ENCODE measurements around the gene ADAMTSL3. TPM values are rescaled to one million over a fixed set of nuclear protein-coding genes. Genes with fewer than 3 reads are reported as not detected.
"Not testable (repeated sequence)": the region's sequence is repeated elsewhere in the genome, so short reads cannot be mapped to it uniquely, and the experiment has no call there.

Gene ADAMTSL3
- total RNA-seq, 6 experiments from 2014 or later = 7.5 to 28.7 (median 14.0) TPM

DNA sequence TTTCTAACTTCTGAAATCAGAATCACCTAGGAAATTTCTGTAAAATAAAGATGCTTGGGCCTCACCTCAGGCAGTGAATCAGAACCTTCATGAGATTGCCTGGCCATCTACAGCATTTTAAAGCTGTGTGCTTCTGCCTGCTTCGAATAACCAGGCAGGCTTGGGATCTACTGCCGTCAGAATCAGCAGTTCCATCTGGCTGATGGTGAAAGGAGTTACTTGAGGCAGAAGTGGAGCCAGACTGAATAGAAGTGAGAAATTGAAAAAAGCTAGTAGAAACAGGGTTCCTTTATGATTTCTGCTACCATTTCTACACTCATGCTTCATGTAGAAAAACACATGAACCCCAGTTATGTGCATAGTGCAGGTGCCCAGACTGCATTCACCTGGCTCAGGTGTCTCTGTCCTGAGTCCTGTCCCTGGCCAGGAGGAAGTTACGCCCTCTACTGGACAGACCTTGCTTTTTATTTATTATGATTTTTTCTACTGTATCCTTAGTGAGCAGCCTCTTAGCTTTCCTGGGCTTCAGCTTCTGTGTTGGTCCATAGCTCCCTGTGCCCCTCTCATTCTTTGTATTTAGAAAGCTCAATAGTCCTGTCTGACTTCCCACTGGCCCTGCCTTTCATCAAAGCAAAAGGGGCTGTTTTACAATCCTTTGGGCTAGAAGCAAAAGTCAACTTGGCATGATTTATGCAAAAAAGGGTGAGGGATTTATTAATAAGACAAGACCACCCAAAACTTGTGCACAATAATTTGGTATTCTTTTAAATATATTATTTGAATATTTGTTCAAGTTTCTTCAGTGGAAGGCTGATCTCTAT lies 380.9 kb downstream of the ADAMTSL3 start:
- intact Hi-C loops (cut with DNase I) = no loop called here
- no peak for TF ChIP-seq POLR2A (IDR thresholded peaks at IDR 0.05)
- TF ChIP-seq, protein P1, sequence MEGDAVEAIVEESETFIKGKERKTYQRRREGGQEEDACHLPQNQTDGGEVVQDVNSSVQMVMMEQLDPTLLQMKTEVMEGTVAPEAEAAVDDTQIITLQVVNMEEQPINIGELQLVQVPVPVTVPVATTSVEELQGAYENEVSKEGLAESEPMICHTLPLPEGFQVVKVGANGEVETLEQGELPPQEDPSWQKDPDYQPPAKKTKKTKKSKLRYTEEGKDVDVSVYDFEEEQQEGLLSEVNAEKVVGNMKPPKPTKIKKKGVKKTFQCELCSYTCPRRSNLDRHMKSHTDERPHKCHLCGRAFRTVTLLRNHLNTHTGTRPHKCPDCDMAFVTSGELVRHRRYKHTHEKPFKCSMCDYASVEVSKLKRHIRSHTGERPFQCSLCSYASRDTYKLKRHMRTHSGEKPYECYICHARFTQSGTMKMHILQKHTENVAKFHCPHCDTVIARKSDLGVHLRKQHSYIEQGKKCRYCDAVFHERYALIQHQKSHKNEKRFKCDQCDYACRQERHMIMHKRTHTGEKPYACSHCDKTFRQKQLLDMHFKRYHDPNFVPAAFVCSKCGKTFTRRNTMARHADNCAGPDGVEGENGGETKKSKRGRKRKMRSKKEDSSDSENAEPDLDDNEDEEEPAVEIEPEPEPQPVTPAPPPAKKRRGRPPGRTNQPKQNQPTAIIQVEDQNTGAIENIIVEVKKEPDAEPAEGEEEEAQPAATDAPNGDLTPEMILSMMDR (IDR thresholded peaks at IDR 0.05) = peak; percentile 33 to 51 (median 40)
- Histone ChIP-seq H3K4me3 (no peak overlapping the region), H3K4me1 (no peaks in the 10 kb centered on the region), H3K9me3 (no peaks in the 10 kb centered on the region), H3K27me3 (no peaks in the 10 kb centered on the region), H3K36me3 (no peaks in the 10 kb centered on the region), H3K27ac (no peak overlapping the region)
- DNase-seq = no peak
- peak; percentile 67 to 73 (median 68) for ATAC-seq
- WGBS (ENCODE audit: insufficient coverage, low coverage, low lambda C conversion rate, missing lambda C conversion rate) = 58% methylated on average over 3 of the region's 3 CpGs

DNA sequence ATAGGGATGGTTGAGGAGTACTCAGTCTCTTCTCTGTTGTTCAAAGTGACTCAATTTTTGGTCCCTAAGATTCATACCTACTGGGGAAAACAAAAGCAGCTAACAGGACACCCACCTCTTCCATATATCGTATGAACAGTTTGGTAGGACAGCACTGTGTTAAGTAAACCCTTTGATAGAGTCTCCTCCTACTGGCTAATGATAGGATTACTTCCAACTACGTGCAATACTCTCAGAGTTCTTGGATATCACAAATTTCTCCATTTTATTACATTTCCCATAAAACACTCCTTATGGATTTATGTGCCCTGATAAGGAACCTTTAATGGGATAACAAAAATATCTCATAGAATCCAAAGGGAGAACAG lies 381.5 kb downstream of the ADAMTSL3 start:
- TF ChIP-seq POLR2A (IDR thresholded peaks at IDR 0.05) = no peak
- TF ChIP-seq, protein P1 (IDR thresholded peaks at IDR 0.05) = peak; percentile 32 to 48 (median 38)
- Histone ChIP-seq H3K27ac (no peak overlapping the region), H3K36me3 (no peaks in the 10 kb centered on the region), H3K9me3 (no peaks in the 10 kb centered on the region), H3K4me1 (no peaks in the 10 kb centered on the region), H3K27me3 (no peaks in the 10 kb centered on the region), H3K4me3 (no peak overlapping the region)
- intact Hi-C loops (cut with DNase I) = no loop called here
- whole genome bisulfite sequencing (ENCODE audit: insufficient coverage, low coverage, low lambda C conversion rate, missing lambda C conversion rate) = 5% methylated on average over 2 of the region's 2 CpGs
- peak; percentile 59 to 75 (median 67) for ATAC-seq
- no peak for DNase-seq

DNA sequence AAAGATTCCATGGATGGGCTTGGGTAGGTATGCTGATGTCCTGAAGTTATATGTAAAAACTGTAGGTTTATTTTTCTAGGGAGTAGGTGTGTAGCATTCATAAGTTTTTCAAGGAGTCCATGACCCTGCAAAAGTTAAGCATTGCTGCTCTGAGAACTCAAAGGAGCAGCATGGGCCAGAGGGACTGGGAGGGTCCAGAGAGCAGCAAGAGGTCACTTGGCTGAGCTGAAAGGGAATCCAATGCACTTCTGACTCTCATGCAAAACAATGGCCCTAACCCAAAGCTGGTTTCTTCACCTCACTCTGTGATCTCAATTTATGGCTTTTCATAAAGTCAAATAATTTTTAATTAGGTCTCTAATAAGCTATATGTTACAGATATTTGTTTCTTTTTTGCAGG lies 383.4 kb downstream of the ADAMTSL3 start:
- no peak overlapping the region for H3K4me3 ChIP-seq
- ATAC-seq (no peak), DNase-seq (no peak)
- H3K36me3 ChIP-seq = no peaks in the 10 kb centered on the region
- intact Hi-C loops (cut with DNase I) = no loop called here
- TF ChIP-seq POLR2A (IDR thresholded peaks at IDR 0.05) = no peak
- TF ChIP-seq, protein P1 (IDR thresholded peaks at IDR 0.05) = no peak
- no peak overlapping the region for H3K27ac ChIP-seq
- no peaks in the 10 kb centered on the region for H3K27me3 ChIP-seq
- H3K4me1 ChIP-seq = no peaks in the 10 kb centered on the region
- no peaks in the 10 kb centered on the region for H3K9me3 ChIP-seq

DNA sequence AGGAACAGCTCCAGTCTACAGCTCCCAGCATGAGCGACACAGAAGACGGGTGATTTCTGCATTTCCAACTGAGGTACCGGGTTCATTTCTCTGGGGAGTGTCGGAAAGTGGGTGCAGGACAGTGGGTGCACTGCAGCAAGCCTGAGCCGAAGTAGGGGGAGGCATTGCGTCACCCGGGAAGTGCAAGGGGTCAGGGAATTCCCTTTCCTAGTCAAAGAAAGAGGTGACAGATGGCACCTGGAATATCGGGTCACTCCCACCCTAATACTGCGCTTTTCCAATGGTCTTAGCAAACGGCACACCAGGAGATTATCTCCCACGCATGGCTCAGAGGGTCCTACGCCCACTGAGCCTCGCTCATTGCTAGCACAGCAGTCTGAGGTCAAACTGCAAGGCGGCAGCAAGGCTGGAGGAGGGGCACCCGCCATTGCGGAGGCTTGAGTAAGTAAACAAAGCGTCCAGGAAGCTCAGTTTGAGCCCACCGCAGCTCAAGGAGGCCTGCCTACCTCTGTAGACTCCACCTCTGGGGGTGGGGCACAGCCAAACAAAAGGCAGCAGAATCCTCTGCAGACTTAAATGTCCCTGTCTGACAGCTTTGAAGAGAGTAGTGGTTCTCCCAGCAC lies 388.6 kb downstream of the ADAMTSL3 start:
- H3K9me3 ChIP-seq; DNase-seq; H3K4me1 ChIP-seq; H3K4me3 ChIP-seq; H3K27ac ChIP-seq; intact Hi-C loops (cut with DNase I); H3K36me3 ChIP-seq; ATAC-seq; H3K27me3 ChIP-seq: not testable (repeated sequence)
- 91% methylated on average over 4 of the region's 18 CpGs for WGBS (ENCODE audit: insufficient coverage, low coverage, low lambda C conversion rate, missing lambda C conversion rate)

DNA sequence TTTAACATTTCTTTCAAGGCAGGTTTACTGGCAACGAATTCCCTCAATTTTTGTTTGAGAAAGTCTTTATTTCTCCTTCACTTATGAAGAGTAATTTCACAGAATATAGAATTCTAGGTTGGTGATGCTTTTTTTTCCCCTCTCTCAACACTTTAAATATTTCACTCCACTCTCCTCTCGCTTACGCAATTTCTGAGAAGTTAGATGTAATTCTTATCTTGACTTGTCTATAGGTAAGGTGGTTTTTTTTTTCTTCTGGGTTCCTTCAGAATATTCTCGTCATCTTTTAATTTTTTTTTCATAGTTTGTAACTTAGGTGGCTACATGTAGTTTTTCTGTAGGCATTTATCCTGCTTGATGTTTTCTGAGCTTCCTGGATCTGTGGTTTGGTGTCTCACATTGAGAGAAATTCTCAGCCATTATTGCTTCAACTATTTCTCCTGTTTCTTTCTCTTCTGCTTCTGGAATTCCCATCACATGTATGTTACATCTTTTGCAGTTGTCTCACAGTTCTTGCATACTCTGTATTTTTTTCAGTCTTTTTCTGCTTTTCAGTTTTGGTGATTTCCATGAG lies 392.2 kb downstream of the ADAMTSL3 start:
- no peaks in the 10 kb centered on the region for H3K4me1 ChIP-seq
- no peaks in the 10 kb centered on the region for H3K9me3 ChIP-seq
- H3K4me3 ChIP-seq = no peak overlapping the region
- intact Hi-C loops (cut with DNase I) = no loop called here
- no peaks in the 10 kb centered on the region for H3K27me3 ChIP-seq
- DNase-seq = no peak
- TF ChIP-seq, protein P1 (IDR thresholded peaks at IDR 0.05) = no peak
- no peak for TF ChIP-seq POLR2A (IDR thresholded peaks at IDR 0.05)
- ATAC-seq = no peak
- H3K36me3 ChIP-seq = no peaks in the 10 kb centered on the region
- H3K27ac ChIP-seq = no peak overlapping the region
- WGBS (ENCODE audit: insufficient coverage, low coverage, low lambda C conversion rate, missing lambda C conversion rate) = 82% methylated on average over 4 of the region's 4 CpGs

DNA sequence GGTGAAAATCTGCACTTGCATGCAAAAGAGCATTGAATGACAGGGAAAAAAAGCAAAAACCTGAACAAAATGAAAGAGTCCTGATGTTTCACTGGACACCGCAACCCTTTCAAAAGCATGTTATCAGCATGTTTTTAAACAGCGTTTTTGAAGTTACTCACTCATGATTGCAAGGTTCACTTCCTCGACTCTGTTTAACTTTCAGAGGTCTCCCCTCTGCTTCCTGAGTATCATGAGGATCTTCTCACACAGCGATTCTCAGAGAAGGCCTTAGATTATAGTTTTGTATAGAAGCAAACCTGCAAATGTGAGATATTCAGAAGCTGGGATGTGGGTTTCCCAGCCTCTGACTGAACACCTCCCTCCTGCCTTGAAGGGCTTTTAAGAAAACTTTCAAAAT lies 395.6 kb downstream of the ADAMTSL3 start:
- WGBS (ENCODE audit: insufficient coverage, low coverage, low lambda C conversion rate, missing lambda C conversion rate) = 31% methylated on average over 4 of the region's 4 CpGs
- H3K36me3 ChIP-seq; ATAC-seq; DNase-seq; H3K9me3 ChIP-seq; H3K4me3 ChIP-seq; H3K4me1 ChIP-seq; H3K27me3 ChIP-seq; H3K27ac ChIP-seq; intact Hi-C loops (cut with DNase I): not testable (repeated sequence)
